DND-41 (cell line): Measurements from ENCODE around the gene TXNRD1.

Source experiments
- CTCF ChIP-seq: IDR thresholded peaks from 2 replicates; pipeline ENCODE4 v1.5.1; 2012; ENCODE audit warnings: borderline replicate concordance, low read length, moderate library complexity, mild to moderate bottlenecking; ENCODE audit not compliant: poor library complexity, severe bottlenecking; ENCODE audit errors: extremely low read depth
- EZH2 ChIP-seq: IDR thresholded peaks from 3 replicates; pipeline ENCODE4 v1.6.1; 2012; ENCODE audit warnings: borderline replicate concordance, low read depth, mild to moderate bottlenecking, moderate library complexity, low read length, inconsistent platforms; ENCODE audit not compliant: severe bottlenecking

DNA sequence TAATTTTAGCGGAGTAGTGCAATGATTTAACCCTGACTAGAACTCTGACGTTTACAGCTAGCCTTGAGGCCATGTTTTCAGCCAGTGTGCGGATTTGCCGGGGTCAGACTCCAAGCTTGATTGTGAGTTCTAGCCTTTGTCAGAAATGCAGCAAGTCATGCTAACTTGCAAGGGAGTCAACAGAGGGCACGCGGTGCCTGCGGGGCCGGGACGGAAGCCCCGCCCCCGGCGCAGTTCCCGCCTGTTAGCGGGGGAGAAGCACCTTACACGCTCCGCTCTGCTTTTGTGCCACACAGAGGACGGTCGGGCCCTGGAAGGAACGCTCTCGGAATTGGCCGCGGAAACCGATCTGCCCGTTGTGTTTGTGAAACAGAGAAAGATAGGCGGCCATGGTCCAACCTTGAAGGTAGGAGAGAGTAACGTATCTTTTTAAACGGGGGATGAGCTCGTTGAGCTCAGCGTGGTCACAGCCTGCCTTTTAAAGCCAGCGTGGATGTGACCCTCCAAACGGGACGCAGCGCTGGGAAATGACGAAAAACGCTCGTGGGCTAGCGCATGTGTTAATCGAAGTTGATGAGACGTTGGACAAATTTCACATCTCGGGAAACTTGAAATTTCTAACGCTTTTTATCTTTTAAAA is 73.2 kb downstream of the TXNRD1 start:
- TF ChIP-seq CTCF (peak; percentile 33), EZH2 (no peak)
